GM12873 (cell line): ENCODE measurements around the gene ARHGAP26.

ENCODE experiments used
- TF ChIP-seq, protein P1 (sequence below): IDR thresholded peaks from 2 replicates; pipeline ENCODE4 v1.5.1; 2012; ENCODE audit warnings: low read depth, mild to moderate bottlenecking, moderate library complexity, low read length, control low read depth; ENCODE audit not compliant: insufficient read depth; ENCODE audit errors: missing control alignments

ARHGAP26 gene

GRCh38 chr5:142745268-142745667 is 24.9 kb upstream of the ARHGAP26 start:
- TF ChIP-seq, protein P1, sequence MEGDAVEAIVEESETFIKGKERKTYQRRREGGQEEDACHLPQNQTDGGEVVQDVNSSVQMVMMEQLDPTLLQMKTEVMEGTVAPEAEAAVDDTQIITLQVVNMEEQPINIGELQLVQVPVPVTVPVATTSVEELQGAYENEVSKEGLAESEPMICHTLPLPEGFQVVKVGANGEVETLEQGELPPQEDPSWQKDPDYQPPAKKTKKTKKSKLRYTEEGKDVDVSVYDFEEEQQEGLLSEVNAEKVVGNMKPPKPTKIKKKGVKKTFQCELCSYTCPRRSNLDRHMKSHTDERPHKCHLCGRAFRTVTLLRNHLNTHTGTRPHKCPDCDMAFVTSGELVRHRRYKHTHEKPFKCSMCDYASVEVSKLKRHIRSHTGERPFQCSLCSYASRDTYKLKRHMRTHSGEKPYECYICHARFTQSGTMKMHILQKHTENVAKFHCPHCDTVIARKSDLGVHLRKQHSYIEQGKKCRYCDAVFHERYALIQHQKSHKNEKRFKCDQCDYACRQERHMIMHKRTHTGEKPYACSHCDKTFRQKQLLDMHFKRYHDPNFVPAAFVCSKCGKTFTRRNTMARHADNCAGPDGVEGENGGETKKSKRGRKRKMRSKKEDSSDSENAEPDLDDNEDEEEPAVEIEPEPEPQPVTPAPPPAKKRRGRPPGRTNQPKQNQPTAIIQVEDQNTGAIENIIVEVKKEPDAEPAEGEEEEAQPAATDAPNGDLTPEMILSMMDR, result no peak

- TF ChIP-seq, protein P1, result no peak
Measured at GRCh38 chr5:142746532-142747433, 23.4 kb upstream of the ARHGAP26 start.

- TF ChIP-seq, protein P1, result no peak
Measured at GRCh38 chr5:142748132-142748531, 22.0 kb upstream of the ARHGAP26 start.

GRCh38 chr5:142748568-142749249 is 21.5 kb upstream of the ARHGAP26 start:
- TF ChIP-seq, protein P1, result peak; percentile 61

DNA sequence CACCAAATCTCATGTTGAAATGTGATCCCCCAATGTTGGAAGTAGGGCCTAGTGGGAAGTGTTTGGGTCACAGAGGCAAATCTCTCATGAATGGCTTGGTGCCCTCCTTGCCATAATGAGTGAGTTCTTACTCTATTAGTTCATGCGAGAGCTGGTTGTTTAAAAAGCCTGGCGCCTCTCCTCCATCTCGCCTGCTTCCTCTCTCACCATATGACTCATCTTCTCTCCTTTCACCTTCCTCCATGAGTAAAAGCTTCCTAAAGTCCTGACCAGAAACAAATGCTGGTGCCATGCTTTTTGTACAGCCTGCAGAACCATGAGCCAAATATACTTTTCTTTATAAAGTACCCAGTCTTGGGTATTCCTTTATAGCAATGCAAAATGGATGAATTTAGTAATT is 20.9 kb upstream of the ARHGAP26 start:
- TF ChIP-seq, protein P1, result no peak

DNA sequence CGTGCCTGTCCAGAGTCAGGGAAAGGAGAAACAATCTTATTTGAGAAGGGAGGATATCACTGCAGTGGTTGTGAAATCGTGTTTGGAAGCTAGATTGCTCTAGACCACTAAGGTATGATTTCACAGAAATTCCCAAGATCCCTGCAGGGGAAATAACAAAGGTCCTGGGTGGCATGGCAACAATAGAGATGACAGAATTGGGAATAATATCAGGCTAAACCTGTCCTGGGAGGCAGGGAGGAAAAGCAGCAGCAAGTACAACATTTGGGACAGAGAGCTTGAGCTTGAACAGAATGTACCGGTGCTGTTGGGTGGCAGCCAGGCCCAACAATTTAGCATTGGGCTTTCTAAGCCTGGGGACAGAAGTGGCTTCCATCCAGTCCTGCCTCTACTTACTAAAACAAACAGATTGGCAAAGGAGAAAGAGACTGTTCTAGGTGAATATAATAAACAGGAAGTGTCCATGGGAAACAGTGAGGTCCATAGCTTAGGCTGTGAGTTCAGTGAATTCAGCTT is 17.0 kb upstream of the ARHGAP26 start:
- TF ChIP-seq, protein P1, result no peak

- TF ChIP-seq, protein P1, result no peak
Measured at GRCh38 chr5:142754031-142754430, 16.1 kb upstream of the ARHGAP26 start.
